NCI-H2171 treated with DMSO at 0.1 percent for 48 hours (cell line): ENCODE measurements around the gene KRT84.
A peak's percentile ranks its signal among the peaks of the same experiment; 100 is the strongest.
"Not testable (repeated sequence)": the region's sequence is repeated elsewhere in the genome, so short reads cannot be mapped to it uniquely, and the experiment has no call there.

Experiments
- DNase-seq: peaks from one replicate; lab custom pipeline; 2025; lab: John Stamatoyannopoulos, UW

KRT84 gene

DNA sequence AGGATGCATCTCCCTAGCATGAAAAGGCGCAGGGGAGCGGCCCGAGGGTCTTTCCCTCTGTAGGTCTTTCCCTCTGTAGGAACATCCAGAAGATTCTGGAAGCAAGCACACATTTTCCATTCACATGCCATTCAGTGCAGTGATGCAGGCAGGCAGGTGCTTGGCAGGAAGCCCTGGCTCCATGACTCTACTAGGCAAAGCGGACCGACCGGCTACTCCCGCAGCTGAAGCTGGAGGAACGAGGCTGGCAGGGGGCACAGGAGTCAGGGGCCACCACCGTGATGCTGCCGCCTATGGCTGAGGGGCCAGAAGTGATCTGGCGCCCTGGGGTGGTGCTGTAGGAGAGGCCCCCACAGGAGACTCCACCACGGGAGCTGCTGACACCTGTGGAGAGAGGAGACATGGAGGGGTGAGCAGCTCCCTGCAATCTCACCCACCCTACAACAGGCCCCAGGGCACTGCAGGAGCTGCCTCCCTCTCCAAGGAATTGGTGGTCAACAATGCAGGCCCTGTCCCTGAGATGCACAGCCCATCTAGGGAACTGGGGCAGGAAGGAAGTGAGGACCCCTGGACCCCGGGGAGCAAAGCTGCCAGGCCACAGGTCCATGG lies 24.7 kb downstream of the KRT84 start:
- DNase-seq: no peak

DNA sequence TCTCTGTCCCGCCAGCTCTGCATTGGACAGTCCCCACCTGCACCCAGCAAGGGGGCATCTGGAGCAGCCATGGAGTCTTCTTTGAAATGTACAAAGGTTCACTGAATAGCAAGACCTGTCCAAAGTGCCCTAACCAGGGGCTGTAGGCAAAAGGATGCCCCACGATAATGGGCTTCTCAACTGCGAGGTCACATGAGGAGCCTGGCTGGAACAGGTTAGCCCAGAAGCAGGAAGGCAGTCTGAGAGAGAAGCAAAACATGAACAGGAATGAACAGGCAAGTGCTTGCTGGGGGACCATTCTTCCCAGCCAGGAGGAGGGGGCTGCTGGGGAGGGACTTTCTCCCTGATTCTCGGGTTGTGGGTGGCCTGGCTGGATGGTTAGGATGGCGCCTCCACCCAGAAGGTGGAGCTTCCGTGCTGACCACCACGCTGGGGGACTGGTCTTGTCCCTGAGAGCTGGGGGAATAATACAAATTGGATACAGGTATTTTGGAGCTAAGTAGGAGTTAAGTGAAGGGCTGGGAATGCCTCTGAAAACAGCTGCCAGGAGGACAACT lies 25.3 kb downstream of the KRT84 start:
- DNase-seq: no peak

GRCh38 chr12:52359621-52360061 lies 25.8 kb downstream of the KRT84 start:
- no peak for DNase-seq

DNA sequence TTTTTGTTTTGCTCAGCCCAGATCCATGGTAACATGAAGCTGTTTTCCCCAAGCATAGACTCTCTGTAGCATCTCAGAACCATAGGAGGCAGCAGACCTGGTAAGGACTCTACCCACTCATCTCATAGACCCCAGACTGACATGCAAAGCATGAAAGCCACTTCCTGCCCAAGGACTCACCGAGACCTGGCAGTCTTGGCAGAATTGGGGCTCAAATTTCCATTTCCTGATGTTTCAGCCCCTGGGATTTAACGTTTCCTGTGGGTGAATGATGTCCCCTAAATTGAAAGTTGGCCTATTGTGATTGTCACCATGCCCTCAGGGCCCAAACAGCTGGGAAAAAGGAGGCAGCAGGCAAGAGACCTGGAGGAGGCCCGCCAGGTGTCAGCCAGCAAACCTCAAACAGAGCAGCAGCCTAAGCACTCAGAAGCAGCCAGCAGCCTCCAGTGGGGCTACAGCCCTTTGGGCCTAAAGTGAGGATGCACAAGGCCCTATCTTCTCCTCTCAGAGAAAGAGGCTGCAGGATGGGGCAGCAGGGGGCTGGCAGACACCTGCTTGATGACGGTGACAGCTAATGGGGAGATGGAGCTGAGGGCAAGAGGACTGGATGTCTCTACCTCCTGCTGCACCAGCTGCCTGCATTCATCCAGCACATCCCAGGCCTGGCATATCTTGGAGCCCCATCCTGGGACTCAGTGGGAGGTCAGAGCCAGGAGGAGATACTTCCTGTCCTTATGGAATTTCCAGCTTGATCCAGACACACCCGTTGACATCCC lies 26.7 kb downstream of the KRT84 start:
- peak; percentile 21 for DNase-seq

DNA sequence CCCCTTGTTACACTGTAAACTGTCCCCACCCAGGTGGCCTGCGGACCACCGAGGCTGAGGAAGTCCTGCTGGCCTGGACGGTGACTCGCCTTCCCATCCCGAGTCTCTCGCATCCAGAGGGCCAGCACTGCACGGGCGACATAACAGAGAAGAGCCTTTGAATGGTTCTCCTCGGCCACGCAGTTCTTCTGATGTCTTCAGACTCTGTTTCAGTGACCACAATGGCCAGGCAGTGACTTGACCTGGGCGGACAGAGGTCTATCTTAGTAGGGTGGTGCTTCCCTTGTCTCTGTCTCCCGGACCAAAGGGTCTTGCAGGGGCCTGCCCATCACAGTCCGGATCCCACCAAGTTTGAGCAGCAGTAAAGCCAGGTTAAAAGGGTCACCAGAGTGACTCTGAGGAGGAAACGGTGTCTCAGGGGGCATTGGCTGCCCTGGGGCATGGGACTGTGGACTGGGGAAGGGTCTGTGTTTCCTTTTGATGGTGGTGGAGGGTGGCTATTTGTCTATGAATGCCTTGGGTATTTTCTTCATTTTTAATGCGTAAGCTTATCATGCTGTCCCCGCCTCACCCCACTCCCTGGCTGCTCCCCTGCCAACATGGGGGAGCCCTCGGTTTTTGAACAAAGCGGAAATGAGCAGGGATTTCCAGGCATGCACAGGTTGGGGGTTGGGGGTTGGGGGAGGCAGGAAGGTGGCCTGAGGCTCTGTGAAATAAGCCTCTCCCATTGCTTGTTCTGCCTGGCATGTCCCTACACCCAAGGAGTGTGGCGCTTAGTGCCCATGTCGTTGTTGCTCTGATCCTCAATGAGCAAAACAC lies 28.5 kb downstream of the KRT84 start:
- DNase-seq: no peak

- no peak for DNase-seq
These were observed 29.3 kb downstream of the KRT84 start for GRCh38 chr12:52356031-52356761.

GRCh38 chr12:52355176-52355575 lies 30.3 kb downstream of the KRT84 start:
- peak; percentile 24 for DNase-seq

GRCh38 chr12:52354200-52354599 lies 31.3 kb downstream of the KRT84 start:
- peak; percentile 93 for DNase-seq

DNA sequence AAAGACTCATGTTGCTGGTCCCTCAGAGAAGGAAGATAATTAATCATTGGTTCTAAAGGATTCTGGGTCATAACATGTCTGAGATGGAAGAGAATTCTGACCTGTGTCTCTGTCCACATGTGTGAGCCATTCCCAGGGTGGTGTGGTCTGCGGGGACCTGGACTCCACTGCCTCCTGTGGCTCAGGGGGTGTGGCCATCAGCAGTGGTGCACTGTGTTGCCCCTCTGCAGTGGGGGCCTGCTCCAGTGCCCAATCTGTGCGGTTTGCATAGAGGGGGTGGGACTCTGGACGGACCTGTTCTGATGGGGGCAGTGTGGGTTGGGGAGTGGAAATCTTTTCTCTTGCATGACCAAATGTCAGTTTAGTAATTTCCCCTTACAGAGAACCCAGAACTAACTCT lies 31.7 kb downstream of the KRT84 start:
- no peak for DNase-seq

DNA sequence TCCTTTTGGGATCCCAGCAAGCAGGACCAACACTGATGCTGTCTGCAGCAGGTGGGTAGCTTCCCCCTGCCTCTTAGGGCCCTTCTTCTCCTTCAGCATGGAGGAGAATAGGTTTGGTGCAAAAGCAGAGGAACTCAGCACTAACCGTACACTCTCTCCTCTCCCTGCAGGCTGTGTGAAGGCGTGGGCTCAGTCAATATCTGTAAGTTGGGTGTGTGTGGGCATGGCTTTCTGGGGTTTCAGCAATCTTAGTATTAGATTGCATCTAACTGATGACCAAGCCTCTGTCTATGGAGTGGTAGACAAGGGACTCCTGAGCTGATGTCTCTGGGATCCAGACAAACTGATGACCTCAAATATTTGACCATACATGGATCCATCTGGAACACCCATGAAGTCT lies 32.5 kb downstream of the KRT84 start:
- DNase-seq: no peak

GRCh38 chr12:52351196-52352059 lies 34.0 kb downstream of the KRT84 start:
- DNase-seq: no peak

GRCh38 chr12:52350786-52351185 lies 34.7 kb downstream of the KRT84 start:
- no peak for DNase-seq

DNA sequence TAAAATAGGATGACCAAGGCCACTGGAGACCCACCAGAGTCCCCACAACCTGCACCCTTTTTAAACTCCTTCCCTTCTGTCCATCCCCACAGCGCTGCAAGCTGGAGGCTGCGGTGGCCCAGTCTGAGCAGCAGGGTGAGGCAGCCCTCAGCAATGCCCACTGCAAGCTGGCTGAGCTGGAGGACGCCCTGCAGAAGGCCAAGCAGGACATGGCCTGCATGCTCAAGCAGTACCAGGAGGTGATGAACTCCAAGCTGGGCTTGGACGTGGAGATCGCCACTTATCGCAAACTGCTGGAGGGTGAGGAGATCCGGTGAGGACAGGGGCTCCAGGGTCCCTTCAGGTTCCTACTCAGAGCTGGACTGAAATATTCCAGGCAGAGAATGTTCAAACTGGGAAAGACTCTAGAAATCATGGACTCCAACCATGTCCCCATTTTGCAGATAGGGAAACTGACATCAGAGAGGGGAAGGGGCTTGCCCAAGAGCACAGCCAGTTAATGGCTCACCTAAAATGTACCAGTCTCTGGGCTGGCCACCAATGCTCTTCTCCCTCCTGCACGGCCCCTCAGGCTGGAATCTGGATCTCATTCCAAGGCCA lies 35.3 kb downstream of the KRT84 start:
- no peak for DNase-seq

- DNase-seq: no peak
These were observed 36.3 kb downstream of the KRT84 start for GRCh38 chr12:52349196-52349595.

- peak; percentile 10 for DNase-seq
These were observed 37.6 kb downstream of the KRT84 start for GRCh38 chr12:52347551-52348510.

- DNase-seq: no peak
These were observed 38.4 kb downstream of the KRT84 start for GRCh38 chr12:52347016-52347415.

- no peak for DNase-seq
These were observed 38.9 kb downstream of the KRT84 start for GRCh38 chr12:52346593-52346992.

GRCh38 chr12:52345041-52345440 lies 40.4 kb downstream of the KRT84 start:
- not testable (repeated sequence) for DNase-seq

DNA sequence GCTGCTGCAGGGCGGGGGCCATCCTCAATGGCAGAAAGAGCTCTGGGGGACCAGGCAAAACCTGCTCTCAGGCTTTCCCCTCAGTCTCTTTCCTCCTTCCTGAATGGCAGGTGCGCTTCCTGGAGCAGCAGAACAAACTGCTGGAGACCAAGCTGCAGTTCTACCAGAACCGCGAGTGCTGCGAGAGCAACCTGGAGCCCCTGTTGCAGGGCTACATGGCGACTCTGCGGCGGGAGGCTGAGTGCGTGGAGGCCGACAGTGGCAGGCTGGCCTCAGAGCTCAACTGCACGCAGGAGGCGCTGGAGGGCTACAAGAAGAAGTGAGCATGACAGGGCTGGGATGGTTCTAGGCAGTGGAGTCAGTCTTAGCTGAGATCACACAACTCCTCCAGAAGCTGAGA lies 41.3 kb downstream of the KRT84 start:
- no peak for DNase-seq
